Measurements from ENCODE around the gene SP2. TPM values are rescaled to one million over a fixed set of nuclear protein-coding genes. Genes with fewer than 3 reads are reported as not detected.
A peak's percentile ranks its signal among the peaks of the same experiment; 100 is the strongest.
"Not testable (repeated sequence)": the region's sequence is repeated elsewhere in the genome, so short reads cannot be mapped to it uniquely, and the experiment has no call there.

SP2 gene
- total RNA-seq, 1 donor from 2014 or later: 11.7 TPM

DNA sequence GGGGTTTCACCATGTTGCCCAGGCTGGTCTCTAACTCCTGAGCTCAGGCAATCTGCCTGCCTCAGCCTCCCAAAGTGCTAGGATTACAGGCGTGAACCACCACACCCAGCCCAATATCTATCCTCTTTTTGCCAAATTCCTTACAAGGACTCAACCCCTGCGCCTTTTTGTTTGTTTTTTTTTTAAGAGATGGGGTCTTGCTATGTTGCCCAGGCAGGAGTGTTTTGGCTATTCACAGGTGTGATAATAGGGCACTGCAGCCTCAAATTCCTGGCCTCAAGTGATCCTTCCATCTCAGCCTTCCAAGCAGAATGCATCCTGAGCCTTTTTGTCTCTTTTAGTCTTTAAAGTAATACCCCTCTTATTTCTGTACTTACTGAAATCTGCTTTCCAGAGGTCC lies 17.0 kb downstream of the SP2 start:
- intact Hi-C loops (cut with DNase I): no loop called here
- no peak for ATAC-seq
- DNase-seq (ENCODE audit: missing footprints): no peak

DNA sequence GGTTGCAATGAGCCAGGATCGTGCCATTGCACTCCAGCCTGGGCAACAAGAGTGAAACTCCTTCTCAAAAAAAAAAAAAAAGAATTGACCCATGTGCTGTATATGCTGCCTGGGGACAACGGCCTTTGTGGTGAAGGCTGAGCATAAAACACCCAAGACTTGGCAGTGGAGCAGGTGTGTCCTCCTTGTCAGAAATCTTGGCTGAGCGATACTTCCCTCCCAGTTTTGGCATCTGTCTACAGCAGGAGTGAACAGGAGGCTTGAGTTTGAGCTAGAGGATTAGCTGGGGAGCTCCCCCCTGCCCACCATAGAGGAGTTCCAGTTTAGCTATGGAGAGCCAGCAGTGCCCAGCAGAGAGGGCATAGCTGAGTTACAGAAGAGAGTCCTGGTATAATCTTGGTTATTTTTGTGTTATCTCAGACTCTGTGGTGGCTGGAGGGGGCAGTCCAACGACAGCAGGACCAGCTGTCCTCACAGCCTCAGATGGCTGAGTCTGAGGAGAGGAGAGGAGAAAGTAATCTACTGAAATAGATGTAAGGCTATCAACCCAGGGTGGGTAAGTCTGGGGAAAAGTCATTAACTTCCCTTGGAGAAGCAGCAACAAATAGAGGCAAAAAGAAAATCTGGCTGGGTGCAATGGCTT lies 18.4 kb downstream of the SP2 start:
- peak; percentile 68 for ATAC-seq
- DNase-seq (ENCODE audit: missing footprints): peak; percentile 33
- intact Hi-C loops (cut with DNase I): no loop called here

DNA sequence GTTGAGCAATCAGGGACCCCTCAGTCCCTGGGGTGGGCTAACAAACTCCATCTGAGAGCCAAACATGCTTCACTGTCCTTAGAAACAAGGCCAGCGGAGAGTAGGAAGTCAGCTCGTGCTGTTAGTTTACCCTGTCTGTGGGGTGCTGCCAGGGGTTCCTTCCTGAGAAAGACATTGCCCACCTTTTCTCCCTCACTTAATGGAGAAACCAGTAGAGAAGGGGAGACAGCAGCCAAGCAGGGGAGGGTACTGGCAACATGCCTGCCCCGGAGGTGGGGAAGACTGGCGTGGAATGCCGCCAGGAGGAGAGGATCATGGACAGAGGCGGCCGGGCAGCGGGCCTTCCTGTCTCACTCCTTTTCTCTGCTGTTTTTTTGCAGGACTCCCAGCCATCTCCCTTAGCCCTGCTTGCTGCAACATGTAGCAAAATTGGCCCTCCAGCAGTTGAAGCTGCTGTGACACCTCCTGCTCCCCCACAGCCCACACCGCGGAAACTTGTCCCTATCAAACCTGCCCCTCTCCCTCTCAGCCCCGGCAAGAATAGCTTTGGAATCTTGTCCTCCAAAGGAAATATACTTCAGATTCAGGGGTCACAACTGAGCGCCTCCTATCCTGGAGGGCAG lies 19.9 kb downstream of the SP2 start:
- peak; percentile 74 for ATAC-seq
- intact Hi-C loops (cut with DNase I): loop anchor here (2.0 kb wide), 1 partner anchor 25 kb away; the partner anchor contains the start of gene PNPO
- DNase-seq (ENCODE audit: missing footprints): peak; percentile 65

DNA sequence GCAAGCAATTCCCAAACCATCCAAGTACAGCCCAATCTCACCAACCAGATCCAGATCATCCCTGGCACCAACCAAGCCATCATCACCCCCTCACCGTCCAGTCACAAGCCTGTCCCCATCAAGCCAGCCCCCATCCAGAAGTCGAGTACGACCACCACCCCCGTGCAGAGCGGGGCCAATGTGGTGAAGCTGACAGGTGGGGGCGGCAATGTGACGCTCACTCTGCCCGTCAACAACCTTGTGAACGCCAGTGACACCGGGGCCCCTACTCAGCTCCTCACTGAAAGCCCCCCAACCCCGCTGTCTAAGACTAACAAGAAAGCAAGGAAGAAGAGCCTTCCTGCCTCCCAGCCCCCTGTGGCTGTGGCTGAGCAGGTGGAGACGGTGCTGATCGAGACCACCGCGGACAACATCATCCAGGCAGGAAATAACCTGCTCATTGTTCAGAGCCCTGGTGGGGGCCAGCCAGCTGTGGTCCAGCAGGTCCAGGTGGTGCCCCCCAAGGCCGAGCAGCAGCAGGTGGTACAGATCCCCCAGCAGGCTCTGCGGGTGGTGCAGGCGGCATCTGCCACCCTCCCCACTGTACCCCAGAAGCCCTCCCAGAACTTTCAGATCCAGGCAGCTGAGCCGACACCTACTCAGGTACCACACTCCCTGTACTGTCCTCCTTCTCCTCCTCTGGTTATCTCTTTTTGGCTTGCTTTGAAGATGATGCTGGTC lies 20.6 kb downstream of the SP2 start:
- DNase-seq (ENCODE audit: missing footprints) (peak; percentile 64), ATAC-seq (no peak)
- intact Hi-C loops (cut with DNase I): loop anchor here (2.0 kb wide), 1 partner anchor 24 kb away; the partner anchor contains the start of gene PNPO

DNA sequence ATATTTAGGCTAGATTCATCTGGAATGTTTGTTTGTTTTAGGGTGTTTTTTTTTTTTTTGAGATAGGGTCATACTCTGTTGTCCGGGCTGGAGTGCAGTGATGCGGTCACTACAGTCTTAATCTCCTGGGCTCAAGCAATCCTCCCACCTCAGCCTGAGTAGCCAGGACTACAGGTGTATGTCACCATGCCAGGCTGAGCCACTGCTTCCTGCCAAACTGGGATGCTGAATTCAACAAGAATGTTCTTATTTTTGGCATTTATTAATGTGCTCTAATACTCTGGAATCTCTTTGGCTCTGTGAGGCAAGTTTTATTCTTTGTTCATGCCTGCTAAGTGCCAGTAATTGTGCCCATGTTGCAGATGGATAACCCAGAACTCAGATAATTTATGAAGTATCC lies 21.5 kb downstream of the SP2 start:
- DNase-seq (ENCODE audit: missing footprints) (no peak), ATAC-seq (no peak)
- intact Hi-C loops (cut with DNase I): loop anchor here (2.0 kb wide), 1 partner anchor 23 kb away; the partner anchor contains the start of gene PNPO

DNA sequence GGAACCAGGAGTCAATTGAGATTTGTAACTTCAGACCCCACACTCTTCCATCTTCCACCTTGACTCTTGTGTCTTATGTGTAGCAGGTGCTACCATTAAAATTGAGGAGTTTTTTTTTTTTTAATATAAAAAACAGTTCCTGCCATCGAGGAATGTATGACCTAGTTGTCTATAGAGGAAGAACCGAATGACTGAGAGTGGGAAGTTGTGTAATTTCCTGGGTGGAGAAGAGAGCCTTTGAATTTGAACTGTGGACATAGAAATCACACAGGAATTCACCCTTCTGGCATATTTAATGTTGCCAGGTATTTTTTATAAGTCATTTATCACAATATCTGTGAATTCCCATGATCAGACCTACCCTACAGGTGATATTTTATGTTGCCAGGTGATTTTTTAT lies 22.0 kb downstream of the SP2 start:
- intact Hi-C loops (cut with DNase I): no loop called here
- ATAC-seq (no peak), DNase-seq (ENCODE audit: missing footprints) (no peak)

DNA sequence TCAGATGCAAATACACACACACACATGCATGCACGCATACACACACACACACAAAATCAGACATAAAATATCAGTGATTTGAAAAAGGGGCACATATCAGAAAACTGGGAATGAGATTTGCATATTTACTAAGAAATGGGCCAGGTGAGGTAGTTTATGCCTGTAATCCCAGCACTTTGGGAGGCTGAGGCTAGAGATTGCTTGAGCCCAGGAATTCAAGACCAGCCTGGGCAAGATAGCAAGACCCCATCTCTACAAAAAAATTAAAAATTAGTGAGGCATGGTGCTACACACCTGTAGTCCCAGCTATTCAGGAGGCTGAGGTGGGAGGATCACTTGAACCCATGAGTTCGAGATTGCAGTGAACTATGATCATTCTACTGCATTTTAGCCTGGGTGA lies 23.0 kb downstream of the SP2 start:
- intact Hi-C loops (cut with DNase I): no loop called here
- DNase-seq (ENCODE audit: missing footprints) (no peak), ATAC-seq (no peak)

DNA sequence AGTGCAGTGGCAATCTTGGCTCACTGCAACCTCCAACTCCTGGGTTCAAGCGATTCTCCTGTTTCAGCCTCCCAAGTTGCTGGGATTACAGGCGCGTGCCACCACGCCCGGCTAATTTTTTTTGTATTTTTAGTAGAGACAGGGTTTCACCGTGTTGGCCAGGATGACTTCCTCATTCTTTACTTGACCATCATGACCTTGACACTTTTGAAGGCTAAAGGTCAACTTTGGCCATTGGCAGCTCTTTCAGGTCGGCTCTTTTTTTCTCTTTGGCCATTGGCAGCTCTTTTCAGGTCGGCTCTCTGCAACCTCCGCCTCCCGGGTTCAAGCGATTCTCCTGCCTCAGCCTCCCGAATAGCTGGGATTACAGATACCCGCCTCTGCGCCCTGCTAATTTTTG lies 23.9 kb downstream of the SP2 start:
- ATAC-seq; DNase-seq (ENCODE audit: missing footprints); intact Hi-C loops (cut with DNase I): not testable (repeated sequence)

DNA sequence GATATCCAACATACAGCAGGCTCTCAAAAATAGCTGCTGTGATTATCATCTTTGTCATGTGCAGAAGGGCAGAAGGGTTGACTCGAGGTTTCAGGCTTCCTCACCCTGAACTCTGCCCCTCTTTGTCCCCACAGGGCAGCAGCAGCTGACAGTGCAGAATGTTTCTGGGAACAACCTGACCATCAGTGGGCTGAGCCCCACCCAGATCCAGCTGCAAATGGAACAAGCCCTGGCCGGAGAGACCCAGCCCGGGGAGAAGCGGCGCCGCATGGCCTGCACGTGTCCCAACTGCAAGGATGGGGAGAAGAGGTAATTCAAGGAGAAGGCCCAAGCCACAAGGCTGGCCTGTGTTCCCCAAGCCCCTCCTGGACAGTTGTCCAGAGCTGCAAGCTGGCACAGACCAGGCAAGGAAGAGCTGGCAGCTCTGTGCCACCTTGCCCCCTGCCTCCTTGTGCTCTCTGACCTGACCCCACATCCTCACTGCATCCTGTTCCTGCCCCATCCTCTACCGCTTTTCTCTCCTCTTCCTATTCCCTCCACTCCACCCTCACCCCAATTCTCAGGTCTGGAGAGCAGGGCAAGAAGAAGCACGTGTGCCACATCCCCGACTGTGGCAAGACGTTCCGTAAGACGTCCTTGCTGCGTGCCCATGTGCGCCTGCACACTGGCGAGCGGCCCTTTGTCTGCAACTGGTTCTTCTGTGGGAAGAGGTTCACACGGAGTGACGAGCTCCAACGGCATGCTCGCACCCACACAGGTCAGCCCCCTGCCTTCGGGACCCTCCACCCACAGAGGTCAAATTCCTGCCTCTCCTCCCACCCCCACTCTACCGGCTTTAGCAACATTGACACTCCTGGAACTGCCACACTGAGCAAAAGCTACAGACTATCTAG lies 29.0 kb downstream of the SP2 start:
- intact Hi-C loops (cut with DNase I): no loop called here
- DNase-seq (ENCODE audit: missing footprints) (peak; percentile 50), ATAC-seq (no peak)

DNA sequence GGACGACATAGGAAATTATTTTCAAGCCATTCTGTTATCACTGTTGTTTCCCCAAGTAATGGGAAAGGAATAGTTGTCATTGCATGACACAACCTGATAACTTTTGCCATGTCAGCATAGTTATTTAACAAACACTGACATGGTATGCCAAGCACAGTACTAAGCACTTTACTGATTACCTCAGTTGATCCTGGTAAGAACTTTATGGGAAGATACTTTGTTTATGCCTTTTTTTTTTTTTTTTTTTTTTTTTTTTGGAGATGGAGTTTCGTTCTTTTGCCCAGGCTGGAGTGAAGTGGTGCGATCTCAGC lies 29.6 kb downstream of the SP2 start:
- ATAC-seq (no peak), DNase-seq (ENCODE audit: missing footprints) (no peak)
- intact Hi-C loops (cut with DNase I): no loop called here

DNA sequence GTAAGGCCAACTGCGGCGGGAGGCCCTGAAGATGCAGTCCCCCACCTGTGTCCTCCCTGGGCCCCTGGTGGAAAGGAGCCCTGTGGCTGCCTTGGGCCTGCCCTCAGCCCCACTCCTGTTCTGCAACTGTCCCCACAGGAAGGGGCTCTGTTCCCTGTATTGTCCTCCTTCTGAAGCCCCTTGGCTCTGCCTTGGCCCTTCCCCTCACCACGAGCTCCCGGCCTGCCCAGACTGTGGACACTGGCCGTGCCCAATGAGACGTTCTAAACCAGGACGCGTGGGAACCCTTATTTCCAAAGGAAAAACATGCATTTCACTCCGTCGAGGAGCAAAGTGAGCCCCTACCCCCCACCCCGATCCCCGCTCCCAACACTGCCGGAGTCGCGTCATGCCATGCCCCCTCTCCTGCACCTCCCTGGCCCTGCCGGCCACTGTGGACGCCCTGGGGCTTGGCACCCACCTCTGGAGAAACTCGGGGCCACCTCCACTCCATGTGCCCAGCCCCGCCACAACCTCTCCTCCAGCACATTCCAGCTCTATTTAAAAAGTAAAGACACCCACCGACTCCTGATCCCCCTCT lies 31.9 kb downstream of the SP2 start:
- intact Hi-C loops (cut with DNase I): no loop called here
- DNase-seq (ENCODE audit: missing footprints) (peak; percentile 65), ATAC-seq (no peak)

DNA sequence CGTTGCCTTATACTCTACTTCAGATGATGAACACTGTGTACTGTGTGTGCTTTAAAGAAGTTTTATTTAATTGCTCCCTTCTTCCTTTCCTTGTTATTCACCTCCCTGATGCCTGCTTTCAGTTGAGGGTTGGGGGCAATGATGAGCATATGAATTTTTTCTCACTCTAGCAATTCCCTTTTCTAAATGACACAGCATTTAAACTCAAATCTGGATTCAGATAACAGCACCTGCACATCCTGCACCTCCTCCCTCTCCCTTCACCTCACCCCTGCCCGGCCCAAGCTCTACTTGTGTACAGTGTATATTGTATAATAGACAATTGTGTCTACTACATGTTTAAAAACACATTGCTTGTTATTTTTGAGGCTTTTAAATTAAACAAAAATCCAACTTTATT lies 32.4 kb downstream of the SP2 start:
- no peak for DNase-seq (ENCODE audit: missing footprints)
- ATAC-seq: no peak
- intact Hi-C loops (cut with DNase I): no loop called here

DNA sequence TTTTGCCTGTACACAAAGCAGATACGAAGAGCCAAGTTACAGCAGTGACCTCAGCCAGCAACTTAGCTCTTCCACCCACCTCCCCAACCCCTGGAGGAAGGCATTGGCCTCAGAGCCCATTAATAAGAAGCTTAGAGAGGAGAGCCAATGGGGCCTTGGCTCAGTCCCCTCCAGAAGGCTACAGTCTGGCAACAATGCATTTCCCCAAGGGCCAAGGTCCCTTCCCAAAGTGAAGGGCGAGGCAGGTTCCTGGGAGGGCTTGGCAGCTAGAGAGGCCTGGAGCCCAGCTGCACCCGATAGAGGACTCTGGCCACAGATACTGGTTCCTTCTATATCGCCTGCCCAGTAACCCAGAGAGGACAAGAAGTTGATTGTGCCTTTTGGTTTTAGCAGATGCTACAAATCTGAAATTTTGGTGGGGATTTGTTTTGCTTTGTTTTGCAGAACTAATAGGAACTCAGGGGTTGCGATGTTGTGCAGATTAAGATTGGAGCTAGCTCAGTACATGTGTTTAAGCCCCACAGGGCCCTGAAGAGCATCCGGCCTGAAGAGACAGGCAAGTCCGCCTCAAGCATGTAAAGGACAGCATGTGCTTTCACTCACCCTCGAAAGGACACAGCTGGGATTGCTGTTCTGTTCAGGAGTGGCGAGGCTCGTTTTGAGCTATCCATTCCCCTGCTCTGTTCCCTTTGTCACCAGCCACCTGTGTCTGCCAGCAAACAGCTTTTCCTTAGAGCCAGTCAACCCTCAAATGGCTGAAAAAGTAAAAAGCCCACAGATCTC lies 33.4 kb downstream of the SP2 start:
- intact Hi-C loops (cut with DNase I): no loop called here
- ATAC-seq (peak; percentile 90), DNase-seq (ENCODE audit: missing footprints) (peak; percentile 39)

DNA sequence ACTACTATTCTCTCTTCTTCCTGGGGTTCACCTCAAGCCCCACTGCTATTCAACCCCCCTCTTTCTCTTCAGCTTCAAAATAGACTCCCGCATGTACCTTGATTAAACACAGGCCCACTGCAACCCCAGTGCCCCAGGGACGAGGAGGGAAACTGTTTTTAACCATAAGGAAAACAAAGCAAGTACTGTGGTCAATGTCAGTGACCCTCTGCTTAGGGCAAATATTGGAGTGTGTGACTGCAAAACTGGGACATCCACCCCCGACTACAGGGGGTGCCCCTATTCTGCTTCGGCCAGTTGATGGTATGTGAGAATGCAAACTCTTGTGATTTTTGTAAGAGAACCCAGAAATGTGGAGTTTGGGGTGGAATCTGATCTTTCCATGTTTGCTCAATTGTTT lies 35.8 kb downstream of the SP2 start:
- ATAC-seq: no peak
- intact Hi-C loops (cut with DNase I): no loop called here
- DNase-seq (ENCODE audit: missing footprints): no peak

DNA sequence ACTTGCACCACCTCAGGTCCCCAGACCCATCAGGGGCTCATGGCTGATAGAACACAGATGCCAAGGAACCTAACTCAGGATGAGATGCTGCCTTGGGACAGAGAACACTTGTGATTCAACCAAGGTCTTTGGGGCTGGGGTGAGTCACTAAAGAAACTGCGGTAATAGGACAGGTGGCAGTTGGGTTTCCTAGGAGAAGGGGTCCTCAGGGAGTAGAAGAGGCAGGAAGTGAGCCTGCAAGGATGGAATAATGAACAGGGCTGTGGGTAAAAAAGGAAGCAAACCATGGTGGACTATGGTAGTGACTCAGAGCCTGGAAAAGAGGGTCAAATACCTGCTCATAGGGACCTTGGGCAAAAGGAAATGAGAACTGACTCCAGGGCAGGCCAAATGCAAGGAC lies 38.8 kb downstream of the SP2 start:
- intact Hi-C loops (cut with DNase I): no loop called here
- ATAC-seq (no peak), DNase-seq (ENCODE audit: missing footprints) (no peak)

DNA sequence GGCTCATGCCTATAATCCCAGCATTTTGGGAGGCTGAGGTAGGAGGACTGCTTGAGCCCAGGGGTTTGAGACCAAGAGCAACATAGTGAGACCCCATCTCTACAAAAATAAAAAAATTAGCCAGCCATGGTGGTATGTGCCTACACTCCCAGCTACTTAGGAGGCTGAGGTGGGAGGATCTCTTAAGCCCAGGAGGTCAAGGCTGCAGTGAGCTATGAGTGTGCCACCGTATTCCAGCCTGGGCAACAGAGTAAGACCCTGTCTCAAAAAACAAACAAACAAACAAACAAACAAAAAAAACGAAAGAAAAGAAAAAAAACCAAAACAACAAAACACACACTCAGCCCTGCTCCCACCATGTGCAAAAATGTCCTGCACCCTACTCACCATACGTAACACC lies 39.4 kb downstream of the SP2 start:
- intact Hi-C loops (cut with DNase I); DNase-seq (ENCODE audit: missing footprints); ATAC-seq: not testable (repeated sequence)

DNA sequence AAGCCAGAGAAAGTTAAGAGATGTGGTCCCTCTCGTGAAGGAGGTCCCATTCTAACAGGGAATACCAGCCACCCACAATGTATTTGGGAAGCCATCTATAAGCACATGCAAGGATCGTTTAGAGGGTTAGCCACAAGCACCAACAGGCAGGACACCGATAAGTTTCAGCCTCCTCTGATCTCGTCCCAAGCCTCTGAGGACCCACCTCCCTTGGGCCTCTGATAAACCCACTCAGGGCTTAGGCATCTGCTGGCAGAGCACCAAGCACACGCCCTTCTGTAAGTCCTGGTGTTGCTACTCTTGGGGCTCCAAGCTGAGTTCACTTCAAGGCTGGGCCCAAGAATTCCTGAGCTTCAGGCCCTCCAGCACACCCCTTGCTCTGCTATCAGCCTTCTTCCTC lies 39.9 kb downstream of the SP2 start:
- intact Hi-C loops (cut with DNase I): no loop called here
- peak; percentile 21 for DNase-seq (ENCODE audit: missing footprints)
- no peak for ATAC-seq

DNA sequence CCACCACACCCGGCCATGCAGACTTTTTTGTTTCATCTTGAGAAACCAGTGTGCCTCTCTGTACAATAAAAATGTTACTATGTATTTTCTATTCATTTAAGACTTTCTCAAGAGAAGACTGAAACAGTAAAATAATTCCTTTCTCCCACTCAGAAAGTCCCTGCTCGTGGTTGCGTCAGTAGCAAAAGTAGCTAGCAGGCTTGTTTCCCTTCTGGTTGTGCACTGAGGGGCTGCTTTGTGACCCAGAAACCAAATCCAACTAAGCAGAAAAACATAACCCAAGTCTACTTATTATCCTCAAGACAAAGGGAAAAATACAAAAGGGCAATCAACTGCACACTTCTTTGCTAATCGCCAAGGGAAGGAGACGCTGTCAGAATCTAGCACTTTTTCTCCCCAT lies 41.9 kb downstream of the SP2 start:
- ATAC-seq (no peak), DNase-seq (ENCODE audit: missing footprints) (no peak)
- intact Hi-C loops (cut with DNase I): no loop called here
